Loucy (cell line): ENCODE results near the gene FXYD6.
"Not testable (repeated sequence)": the region's sequence is repeated elsewhere in the genome, so short reads cannot be mapped to it uniquely, and the experiment has no call there.

Experiments used
- H2AFZ ChIP-seq: fragments of 200-600 bp; sonication (generic); 2 replicates; pipeline ENCODE4 v1.6.0; 2016; ENCODE audit warnings: antibody characterized with exemption, mild to moderate bottlenecking, low read length, moderate library complexity
- H3F3A ChIP-seq: fragments of 200-600 bp; 2 replicates; pipeline ENCODE4 v1.6.0; 2016; ENCODE audit warnings: antibody characterized with exemption, low read depth, mild to moderate bottlenecking
- H3K27me3 ChIP-seq: fragments of 200-600 bp; sonication (generic); 2 replicates; pipeline ENCODE4 v1.6.1; 2014; ENCODE audit warnings: low read length, mild to moderate bottlenecking; ENCODE audit not compliant: insufficient read depth, poor library complexity, severe bottlenecking
- H3K36me3 ChIP-seq: fragments of 200-600 bp; sonication (generic); 2 replicates; pipeline ENCODE4 v1.6.1; 2016; ENCODE audit warnings: low read length; ENCODE audit not compliant: insufficient read depth
- H3K4me1 ChIP-seq: fragments of 200-600 bp; sonication (generic); 2 replicates; pipeline ENCODE4 v1.5.1; 2014; ENCODE audit warnings: low read length, mild to moderate bottlenecking; ENCODE audit not compliant: insufficient read depth, poor library complexity, severe bottlenecking
- H3K4me2 ChIP-seq: fragments of 200-600 bp; sonication (generic); 2 replicates; pipeline ENCODE4 v1.6.0; 2014; ENCODE audit warnings: antibody characterized with exemption, low read length, low read depth, mild to moderate bottlenecking; ENCODE audit not compliant: poor library complexity, severe bottlenecking
- H3K4me3 ChIP-seq: fragments of 200-600 bp; sonication (generic); 2 replicates; pipeline ENCODE4 v1.5.1; 2014; ENCODE audit warnings: low read length, mild to moderate bottlenecking, mixed read lengths; ENCODE audit not compliant: poor library complexity, severe bottlenecking
- H3K79me2 ChIP-seq: fragments of 200-600 bp; sonication (generic); 2 replicates; pipeline ENCODE4 v1.6.1; 2014; ENCODE audit warnings: low read length; ENCODE audit not compliant: insufficient read depth
- H3K9ac ChIP-seq: fragments of 200-600 bp; sonication (generic); 2 replicates; pipeline ENCODE4 v1.6.0; 2014; ENCODE audit warnings: mild to moderate bottlenecking, low read depth, low read length, moderate library complexity; ENCODE audit not compliant: poor library complexity, severe bottlenecking
- H3K9me2 ChIP-seq: fragments of 200-600 bp; sonication (generic); replicated peaks from 2 replicates; pipeline ENCODE4 v1.6.1; 2016; ENCODE audit warnings: low read depth, low read length, mixed read lengths
- H3K9me3 ChIP-seq: fragments of 200-600 bp; sonication (generic); 2 replicates; pipeline ENCODE4 v1.6.1; 2014; ENCODE audit warnings: mild to moderate bottlenecking, antibody characterized with exemption, low read length, low read depth; ENCODE audit not compliant: insufficient read depth
- H4K20me1 ChIP-seq: fragments of 200-600 bp; sonication (generic); 2 replicates; pipeline ENCODE4 v1.6.0; 2014; ENCODE audit warnings: antibody characterized with exemption, low read length, mild to moderate bottlenecking; ENCODE audit not compliant: insufficient read depth, poor library complexity, severe bottlenecking
- CTCF ChIP-seq: fragments of 200-600 bp; sonication (generic); conservative IDR thresholded peaks from 2 replicates; pipeline ENCODE4 v1.5.1; 2014; ENCODE audit warnings: mild to moderate bottlenecking, antibody characterized with exemption, low read length
- EZH2phosphoT487 ChIP-seq: fragments of 200-600 bp; IDR thresholded peaks from 2 replicates; pipeline ENCODE4 v1.6.1; 2018; ENCODE audit warnings: antibody characterized with exemption, mild to moderate bottlenecking, moderate library complexity, borderline replicate concordance

The FXYD6 gene

GRCh38 chr11:117866526-117866925 is 9.9 kb downstream of the FXYD6 start:
- no peak overlapping the region for H3K4me2 ChIP-seq
- H3K9me3 ChIP-seq, result no peaks in the 10 kb centered on the region
- no peak for TF ChIP-seq CTCF
- TF ChIP-seq EZH2phosphoT487, result no peak
- no peaks in the 10 kb centered on the region for H3K36me3 ChIP-seq
- no peaks in the 10 kb centered on the region for H4K20me1 ChIP-seq
- no peak overlapping the region for H2AFZ ChIP-seq
- H3K4me3 ChIP-seq, result no peak overlapping the region
- no peak overlapping the region for H3K9ac ChIP-seq
- H3K9me2 ChIP-seq, result no peaks in the 10 kb centered on the region
- H3K27me3 ChIP-seq, result no peaks in the 10 kb centered on the region
- no peaks in the 10 kb centered on the region; the same call in 1 of the 2 replicates for H3K79me2 ChIP-seq
- no peaks in the 10 kb centered on the region for H3F3A ChIP-seq
- peaks cover 20% of the 10 kb centered on the region for H3K4me1 ChIP-seq

GRCh38 chr11:117865546-117865945 is 10.9 kb downstream of the FXYD6 start:
- not testable (repeated sequence) for H3K9ac ChIP-seq, H3K9me2 ChIP-seq, H3K4me3 ChIP-seq, H2AFZ ChIP-seq, H3K79me2 ChIP-seq, H3K27me3 ChIP-seq, H3K9me3 ChIP-seq, H3F3A ChIP-seq, H3K4me2 ChIP-seq, H4K20me1 ChIP-seq, H3K36me3 ChIP-seq
- peaks cover 27% of the 10 kb centered on the region for H3K4me1 ChIP-seq

- Histone ChIP-seq H4K20me1 (no peaks in the 10 kb centered on the region), H3K4me1 (peaks cover 20% of the 10 kb centered on the region), H3K27me3 (no peaks in the 10 kb centered on the region), H3K4me2 (no peak overlapping the region), H3K79me2 (no peaks in the 10 kb centered on the region), H3K9me2 (no peaks in the 10 kb centered on the region), H3K36me3 (no peaks in the 10 kb centered on the region), H3K9me3 (no peaks in the 10 kb centered on the region), H3K4me3 (no peak overlapping the region), H3K9ac (no peak overlapping the region), H3F3A (no peaks in the 10 kb centered on the region), H2AFZ (no peak overlapping the region)
- TF ChIP-seq CTCF (no peak), EZH2phosphoT487 (no peak)
Observed at GRCh38 chr11:117863383-117863782, 13.1 kb downstream of the FXYD6 start.

GRCh38 chr11:117862753-117863152 is 13.7 kb downstream of the FXYD6 start:
- Histone ChIP-seq H3K4me2 (no peak overlapping the region), H3K27me3 (no peaks in the 10 kb centered on the region), H3K9me2 (no peaks in the 10 kb centered on the region)

More at GRCh38 chr11:117862753-117863152, 13.7 kb downstream of the FXYD6 start:
- Histone ChIP-seq H3K36me3 (no peaks in the 10 kb centered on the region), H3K9me3 (no peaks in the 10 kb centered on the region), H4K20me1 (no peaks in the 10 kb centered on the region), H3K79me2 (no peaks in the 10 kb centered on the region), H3K4me1 (peaks cover 20% of the 10 kb centered on the region), H3K9ac (no peak overlapping the region), H3K4me3 (no peak overlapping the region), H3F3A (no peaks in the 10 kb centered on the region), H2AFZ (no peak overlapping the region)
- TF ChIP-seq CTCF, result no peak
- no peak for TF ChIP-seq EZH2phosphoT487
